ENCODE measurements around the gene JAK1. TPM values are rescaled to one million over a fixed set of nuclear protein-coding genes. Genes with fewer than 3 reads are reported as not detected.
A peak's percentile ranks its signal among the peaks of the same experiment; 100 is the strongest.

The JAK1 gene
- total RNA-seq, 1 experiment from 2014 or later, result 138 TPM

DNA sequence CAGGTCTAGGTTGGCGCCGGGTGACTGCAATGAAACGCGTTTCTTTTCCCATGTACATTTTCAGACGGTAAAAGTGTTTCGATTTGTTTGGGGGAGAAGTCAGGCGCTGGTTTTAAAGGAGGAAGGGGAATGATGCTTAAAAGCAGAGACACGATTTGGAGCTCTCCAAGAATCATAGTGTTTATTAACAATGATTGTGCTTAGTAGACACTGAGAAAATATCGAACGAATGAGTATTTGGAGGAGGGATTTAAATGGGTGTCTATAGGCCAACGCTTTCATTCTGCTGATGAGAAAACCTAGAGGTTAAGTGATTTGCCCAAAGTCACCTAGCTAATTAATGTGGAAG, 36.9 kb upstream of the JAK1 start:
- intact Hi-C loops (cut with micrococcal nuclease; ENCODE audit: unreplicated experiment), result loop anchor here (2.0 kb wide), 1 partner anchor 20 kb away; no protein-coding TSS in a partner anchor
- no peaks in the 10 kb centered on the region for H3K36me3 ChIP-seq (ENCODE audit: control insufficient read depth, insufficient read depth, low read length)
- peak overlapping the region; percentile 54 to 69 for H3K4me3 ChIP-seq (ENCODE audit: low read depth in 2 of 2, low read length in 2 of 2)
- no TSS peak for BruUV-seq (replicated peaks)
- ChIA-PET CTCF (interaction anchor here (1.4 kb wide), 1 partner anchor 18 kb away, joined by 4 read pairs; no protein-coding TSS in a partner anchor), POLR2A (interaction anchor here (0.5 to 0.7 kb wide), 2 partner anchors 13 to 30 kb away, joined by 3 to 10 read pairs; no protein-coding TSS in a partner anchor)
- in situ Hi-C loops (cut with HindIII; ENCODE audit: low pct_unique_long_range_greater_than_20kb, low sequenced_read_pairs), result no loop called here
- peak; percentile 15; the same call in 1 of the 2 replicates for ATAC-seq
- H3K27me3 ChIP-seq (ENCODE audit: control insufficient read depth, insufficient read depth, low read length), result no peaks in the 10 kb centered on the region; the same call in 1 of the 2 replicates
- H3K9me3 ChIP-seq (ENCODE audit: control insufficient read depth, insufficient read depth, low read depth, low read length), result no peaks in the 10 kb centered on the region
- TF ChIP-seq, protein P1, sequence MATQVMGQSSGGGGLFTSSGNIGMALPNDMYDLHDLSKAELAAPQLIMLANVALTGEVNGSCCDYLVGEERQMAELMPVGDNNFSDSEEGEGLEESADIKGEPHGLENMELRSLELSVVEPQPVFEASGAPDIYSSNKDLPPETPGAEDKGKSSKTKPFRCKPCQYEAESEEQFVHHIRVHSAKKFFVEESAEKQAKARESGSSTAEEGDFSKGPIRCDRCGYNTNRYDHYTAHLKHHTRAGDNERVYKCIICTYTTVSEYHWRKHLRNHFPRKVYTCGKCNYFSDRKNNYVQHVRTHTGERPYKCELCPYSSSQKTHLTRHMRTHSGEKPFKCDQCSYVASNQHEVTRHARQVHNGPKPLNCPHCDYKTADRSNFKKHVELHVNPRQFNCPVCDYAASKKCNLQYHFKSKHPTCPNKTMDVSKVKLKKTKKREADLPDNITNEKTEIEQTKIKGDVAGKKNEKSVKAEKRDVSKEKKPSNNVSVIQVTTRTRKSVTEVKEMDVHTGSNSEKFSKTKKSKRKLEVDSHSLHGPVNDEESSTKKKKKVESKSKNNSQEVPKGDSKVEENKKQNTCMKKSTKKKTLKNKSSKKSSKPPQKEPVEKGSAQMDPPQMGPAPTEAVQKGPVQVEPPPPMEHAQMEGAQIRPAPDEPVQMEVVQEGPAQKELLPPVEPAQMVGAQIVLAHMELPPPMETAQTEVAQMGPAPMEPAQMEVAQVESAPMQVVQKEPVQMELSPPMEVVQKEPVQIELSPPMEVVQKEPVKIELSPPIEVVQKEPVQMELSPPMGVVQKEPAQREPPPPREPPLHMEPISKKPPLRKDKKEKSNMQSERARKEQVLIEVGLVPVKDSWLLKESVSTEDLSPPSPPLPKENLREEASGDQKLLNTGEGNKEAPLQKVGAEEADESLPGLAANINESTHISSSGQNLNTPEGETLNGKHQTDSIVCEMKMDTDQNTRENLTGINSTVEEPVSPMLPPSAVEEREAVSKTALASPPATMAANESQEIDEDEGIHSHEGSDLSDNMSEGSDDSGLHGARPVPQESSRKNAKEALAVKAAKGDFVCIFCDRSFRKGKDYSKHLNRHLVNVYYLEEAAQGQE (IDR thresholded peaks at IDR 0.05; ENCODE audit: insufficient read depth in 1 of 2, low read depth in 2 of 2, low read length in 1 of 2), result no peak
- TF ChIP-seq, protein P2, sequence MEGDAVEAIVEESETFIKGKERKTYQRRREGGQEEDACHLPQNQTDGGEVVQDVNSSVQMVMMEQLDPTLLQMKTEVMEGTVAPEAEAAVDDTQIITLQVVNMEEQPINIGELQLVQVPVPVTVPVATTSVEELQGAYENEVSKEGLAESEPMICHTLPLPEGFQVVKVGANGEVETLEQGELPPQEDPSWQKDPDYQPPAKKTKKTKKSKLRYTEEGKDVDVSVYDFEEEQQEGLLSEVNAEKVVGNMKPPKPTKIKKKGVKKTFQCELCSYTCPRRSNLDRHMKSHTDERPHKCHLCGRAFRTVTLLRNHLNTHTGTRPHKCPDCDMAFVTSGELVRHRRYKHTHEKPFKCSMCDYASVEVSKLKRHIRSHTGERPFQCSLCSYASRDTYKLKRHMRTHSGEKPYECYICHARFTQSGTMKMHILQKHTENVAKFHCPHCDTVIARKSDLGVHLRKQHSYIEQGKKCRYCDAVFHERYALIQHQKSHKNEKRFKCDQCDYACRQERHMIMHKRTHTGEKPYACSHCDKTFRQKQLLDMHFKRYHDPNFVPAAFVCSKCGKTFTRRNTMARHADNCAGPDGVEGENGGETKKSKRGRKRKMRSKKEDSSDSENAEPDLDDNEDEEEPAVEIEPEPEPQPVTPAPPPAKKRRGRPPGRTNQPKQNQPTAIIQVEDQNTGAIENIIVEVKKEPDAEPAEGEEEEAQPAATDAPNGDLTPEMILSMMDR (IDR thresholded peaks at IDR 0.05), result no peak
- TF ChIP-seq TCF7L2 (IDR thresholded peaks at IDR 0.05; ENCODE audit: low read depth, low read length) (no peak), SIN3A (IDR thresholded peaks at IDR 0.05; ENCODE audit: borderline replicate concordance, insufficient read depth, low read depth, low read length) (no peak), POLR2AphosphoS5 (IDR thresholded peaks at IDR 0.05; ENCODE audit: low read depth, low read length) (no peak)
- H3K4me1 ChIP-seq (ENCODE audit: control insufficient read depth, insufficient read depth, low read length), result peaks cover 5% of the 10 kb centered on the region
- H3K27ac ChIP-seq (ENCODE audit: low read length), result peak overlapping the region; percentile 81
- DNase-seq (ENCODE audit: low read depth, low spot score), result peak; percentile 7

DNA sequence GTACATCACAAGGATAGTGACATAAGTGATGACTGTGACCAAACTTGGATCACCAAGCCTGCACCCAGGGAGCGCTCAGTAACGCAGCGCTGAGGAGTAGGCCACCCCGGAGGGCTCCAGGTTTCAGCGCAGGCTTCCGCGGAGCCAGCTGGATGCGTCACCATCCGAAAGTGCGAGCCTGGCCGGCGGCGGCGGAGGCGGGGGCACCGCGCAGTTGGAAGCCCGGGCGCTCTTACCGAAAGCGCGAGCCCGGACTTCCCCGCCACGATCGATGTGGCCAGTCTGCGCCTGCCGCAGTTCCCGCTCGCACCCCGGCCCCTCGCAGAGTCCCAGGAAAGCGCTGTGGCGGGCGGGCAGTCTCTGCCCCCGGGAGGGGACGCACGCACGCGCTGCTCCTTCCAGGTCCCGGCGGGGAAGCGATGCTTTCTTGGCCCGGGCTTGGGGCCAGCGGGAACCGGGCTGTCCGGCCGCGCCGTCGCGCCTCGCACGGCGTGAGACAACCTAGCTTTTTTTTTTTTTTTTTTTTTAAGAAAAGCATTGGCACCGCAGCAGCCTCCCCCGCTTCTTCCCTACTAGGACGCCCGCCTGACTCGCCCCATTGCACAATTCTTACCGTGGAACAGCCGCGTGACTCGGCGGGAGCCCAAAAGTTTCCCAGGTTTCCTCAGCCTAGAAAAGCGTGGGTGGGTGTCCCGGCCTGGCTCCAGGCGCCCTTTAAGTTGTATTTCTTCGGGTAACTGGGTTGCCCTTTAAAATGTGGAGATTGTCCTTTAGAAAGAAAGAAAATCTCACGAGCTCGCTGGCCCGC, 36.4 kb upstream of the JAK1 start:
- in situ Hi-C loops (cut with HindIII; ENCODE audit: low pct_unique_long_range_greater_than_20kb, low sequenced_read_pairs), result no loop called here
- DNase-seq (ENCODE audit: low read depth, low spot score) (peak; percentile 25), ATAC-seq (peak; percentile 96)
- Histone ChIP-seq H3K9me3 (ENCODE audit: control insufficient read depth, insufficient read depth, low read depth, low read length) (no peaks in the 10 kb centered on the region), H3K36me3 (ENCODE audit: control insufficient read depth, insufficient read depth, low read length) (no peaks in the 10 kb centered on the region), H3K4me3 (ENCODE audit: low read depth in 2 of 2, low read length in 2 of 2) (peak overlapping the region; percentile 54 to 69), H3K27ac (ENCODE audit: low read length) (peak overlapping the region; percentile 81), H3K4me1 (ENCODE audit: control insufficient read depth, insufficient read depth, low read length) (peaks cover 5% of the 10 kb centered on the region), H3K27me3 (ENCODE audit: control insufficient read depth, insufficient read depth, low read length) (no peaks in the 10 kb centered on the region; the same call in 1 of the 2 replicates)
- intact Hi-C loops (cut with micrococcal nuclease; ENCODE audit: unreplicated experiment), result loop anchor here (1.0 to 2.0 kb wide), 2 partner anchors 20 to 39 kb away; no protein-coding TSS in a partner anchor
- POLR2A ChIA-PET, result interaction anchor here (0.5 to 0.7 kb wide), 4 partner anchors 13 to 141 kb away, joined by 3 to 10 read pairs (median 4); no protein-coding TSS in a partner anchor
- no TSS peak for BruUV-seq (replicated peaks)
- TF ChIP-seq POLR2AphosphoS5 (IDR thresholded peaks at IDR 0.05; ENCODE audit: low read depth, low read length), result no peak
- TF ChIP-seq, protein P2 (IDR thresholded peaks at IDR 0.05), result no peak
- no peak for TF ChIP-seq SIN3A (IDR thresholded peaks at IDR 0.05; ENCODE audit: borderline replicate concordance, insufficient read depth, low read depth, low read length)
- no peak for TF ChIP-seq TCF7L2 (IDR thresholded peaks at IDR 0.05; ENCODE audit: low read depth, low read length)
- TF ChIP-seq, protein P1 (IDR thresholded peaks at IDR 0.05; ENCODE audit: insufficient read depth in 1 of 2, low read depth in 2 of 2, low read length in 1 of 2), result no peak
- CTCF ChIA-PET, result interaction anchor here (1.4 kb wide), 1 partner anchor 18 kb away, joined by 4 read pairs; no protein-coding TSS in a partner anchor

Data from Panc1 (cell line).